ENCODE results near the gene OGDH.

GRCh38 chr7:44750424-44750823, 144.0 kb downstream of the OGDH start:
- TF ChIP-seq EZH2 (IDR thresholded peaks at IDR 0.05) (no peak), POLR2AphosphoS5 (IDR thresholded peaks at IDR 0.05; ENCODE audit: borderline replicate concordance, low read depth, low read length) (no peak), FOXP2 (optimal IDR thresholded peaks at IDR 0.05; ENCODE audit: control extremely low read depth, extremely low read length, insufficient read depth) (no peak)
